Sigmoid colon (tissue), 7 donors: ENCODE measurements around the gene NEXN. TPM values are rescaled to one million over a fixed set of nuclear protein-coding genes. Genes with fewer than 3 reads are reported as not detected.

Source experiments
- DNase-seq: peaks from one replicate; pipeline ENCODE4 v3.0.0-alpha.2; 2019
- H3K27ac ChIP-seq, 4 donors: fragments of 200-600 bp; sonication (generic); one replicate each; pipeline ENCODE4 v1.5.1; 2016 to 2019; ENCODE audit warnings: mild to moderate bottlenecking in 1 of 4
- H3K27me3 ChIP-seq, 3 donors: fragments of 200-600 bp; sonication (generic); one replicate each; pipeline ENCODE4 v1.5.1; 2019; ENCODE audit warnings: mild to moderate bottlenecking in 1 of 3
- H3K36me3 ChIP-seq, 4 donors: fragments of 200-600 bp; sonication (generic); one replicate each; pipeline ENCODE4 v1.5.1; 2016 to 2019
- H3K4me1 ChIP-seq, 4 donors: fragments of 200-600 bp; sonication (generic); one replicate each; pipeline ENCODE4 v1.5.1; 2017 to 2019
- H3K4me3 ChIP-seq, 4 donors: fragments of 200-600 bp; sonication (generic); one replicate each; pipeline ENCODE4 v1.5.1; 2017 to 2019; ENCODE audit warnings: mild to moderate bottlenecking in 2 of 4, moderate library complexity in 1 of 4
- H3K9me3 ChIP-seq, 4 donors: fragments of 200-600 bp in 3 of 4; sonication (generic) in 3 of 4; one replicate each; pipeline versions ENCODE4 v1.5.1 to v1.6.1; 2013 to 2019
- CTCF ChIP-seq, 4 experiments: fragments of 450-650 bp in 3 of 4; fragments of 200-600 bp in 1 of 4; IDR thresholded peaks; one replicate each; pipeline ENCODE4 v1.5.1; 2016 to 2019; ENCODE audit warnings: antibody characterized with exemption in 4 of 4, mild to moderate bottlenecking in 3 of 4, moderate library complexity in 2 of 4
- EP300 ChIP-seq, 4 donors: sonication (generic); formaldehyde crosslinking; IDR thresholded peaks; one replicate each; pipeline ENCODE4 v1.6.1; 2017; ENCODE audit warnings: antibody characterized with exemption in 4 of 4
- POLR2A ChIP-seq, 2 donors: fragments of 450-650 bp; IDR thresholded peaks; one replicate each; pipeline ENCODE4 v1.6.1; 2016; ENCODE audit warnings: antibody characterized with exemption in 2 of 2, mild to moderate bottlenecking in 2 of 2, moderate library complexity in 2 of 2
- POLR2AphosphoS5 ChIP-seq, 4 donors: sonication (generic); formaldehyde crosslinking; IDR thresholded peaks; one replicate each; pipeline ENCODE4 v1.6.1; 2017; ENCODE audit warnings: antibody characterized with exemption in 4 of 4
- WGBS, 2 donors: extraction: QIAGEN DNeasy Blood & Tissue Kit; methylation state at CpG; one replicate each; pipeline ENCODE4 v1.1.7; 2013; 5-methylcytosine and 5-hydroxymethylcytosine counted together
- intact Hi-C: fragments of 100-400 bp; cut with DNase I; formaldehyde crosslinking; loops from one replicate; pipeline ENCODE4 v1.15.1; 2023
- polyA plus RNA-seq, 3 donors: library from polyadenylated mRNA; stranded (reverse); fragments of 200-250 nt; gene quantifications; one replicate each; pipeline ENCODE4 v1.2.3, GENCODE V29; 2013
- total RNA-seq, 4 donors: library from RNA; depleted of rRNA; stranded (reverse); fragments of >200 nt; gene quantifications; one replicate each; pipeline ENCODE4 v1.1.0, GENCODE V29; 2016
- donor health status: healthy with polysubstance abuse.
- donor health status: Bipolar disorder and iron deficiency.
- donor health status: healthy.

Gene NEXN
- total and polyA plus RNA-seq, 7 donors = 4.2 to 158 (median 68.8) TPM

- WGBS, 2 donors = 59 to 81% methylated on average over 2 of the region's 2 CpGs
- H3K36me3 ChIP-seq = peaks cover 45 to 100% (median 79%) of the 10 kb centered on the region in 4 donors
- H3K27me3 ChIP-seq = no peaks in the 10 kb centered on the region
- no peak overlapping the region for H3K4me3 ChIP-seq
- no peak for TF ChIP-seq EP300 (IDR thresholded peaks at IDR 0.05)
- TF ChIP-seq POLR2AphosphoS5 (IDR thresholded peaks at IDR 0.05) = no peak
- TF ChIP-seq CTCF (IDR thresholded peaks at IDR 0.05) = no peak
- TF ChIP-seq POLR2A (IDR thresholded peaks at IDR 0.05) = no peak
- no peaks in the 10 kb centered on the region for H3K4me1 ChIP-seq
- H3K9me3 ChIP-seq = no peaks in the 10 kb centered on the region
- intact Hi-C loops = loop anchor here (5.0 kb wide), 1 partner anchor 34 kb away; no protein-coding TSS in a partner anchor
- no peak overlapping the region for H3K27ac ChIP-seq
- no peak for DNase-seq
Measured at GRCh38 chr1:77961392-77961791, 73.0 kb downstream of the NEXN start.

DNA sequence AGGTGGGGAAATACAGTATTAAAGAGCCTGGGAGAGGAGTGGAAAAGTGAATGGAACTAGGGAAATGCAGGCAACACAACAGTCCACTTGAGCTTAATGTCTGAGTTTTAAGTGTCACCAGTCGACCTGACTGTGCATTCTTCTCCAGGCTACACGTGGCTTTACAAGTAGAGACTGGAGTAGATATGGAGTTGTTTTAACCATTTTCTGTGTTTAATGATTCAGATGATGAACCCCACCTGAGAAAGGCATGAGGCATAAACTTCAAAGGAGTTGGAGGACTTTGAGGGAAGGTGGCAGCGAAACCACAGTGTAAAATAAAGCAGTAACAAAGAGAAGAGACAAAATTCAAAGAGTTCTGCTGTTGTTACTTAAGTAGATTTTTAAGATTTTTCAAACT, 77.9 kb downstream of the NEXN start:
- Histone ChIP-seq H3K27me3 (no peaks in the 10 kb centered on the region), H3K9me3 (no peaks in the 10 kb centered on the region), H3K4me1 (peaks cover 0 to 31% (median 24%) of the 10 kb centered on the region in 4 donors), H3K27ac (no peak overlapping the region), H3K36me3 (peaks cover 34 to 83% (median 61%) of the 10 kb centered on the region in 4 donors), H3K4me3 (no peak overlapping the region)
- no peak for DNase-seq
- TF ChIP-seq POLR2AphosphoS5 (IDR thresholded peaks at IDR 0.05) = no peak
- TF ChIP-seq EP300 (IDR thresholded peaks at IDR 0.05) = no peak
- TF ChIP-seq CTCF (IDR thresholded peaks at IDR 0.05) = no peak
- TF ChIP-seq POLR2A (IDR thresholded peaks at IDR 0.05) = no peak
- WGBS, 2 donors = 80 to 86% methylated on average over 3 of the region's 3 CpGs
- intact Hi-C loops = no loop called here

- H3K4me1 ChIP-seq = peaks cover 0 to 57% (median 50%) of the 10 kb centered on the region in 4 donors
- no peak for TF ChIP-seq EP300 (IDR thresholded peaks at IDR 0.05)
- TF ChIP-seq POLR2AphosphoS5 (IDR thresholded peaks at IDR 0.05) = no peak
- TF ChIP-seq POLR2A (IDR thresholded peaks at IDR 0.05) = no peak
- TF ChIP-seq CTCF (IDR thresholded peaks at IDR 0.05) = no peak
- no peaks in the 10 kb centered on the region for H3K9me3 ChIP-seq
- no peaks in the 10 kb centered on the region for H3K27me3 ChIP-seq
- no peak overlapping the region for H3K27ac ChIP-seq
- no peak for DNase-seq
- 67 to 75% methylated on average over 1 of the region's 1 CpG for whole genome bisulfite sequencing, 2 donors
- H3K4me3 ChIP-seq = no peak overlapping the region
- intact Hi-C loops = loop anchor here (10.0 kb wide), 2 partner anchors 135 to 385 kb away; no protein-coding TSS in a partner anchor
- H3K36me3 ChIP-seq = peaks cover 7 to 44% (median 28%) of the 10 kb centered on the region in 4 donors
Measured at GRCh38 chr1:77970192-77970591, 81.8 kb downstream of the NEXN start.

GRCh38 chr1:77972080-77972479, 83.7 kb downstream of the NEXN start:
- no peak overlapping the region for H3K27ac ChIP-seq
- H3K27me3 ChIP-seq = no peaks in the 10 kb centered on the region
- DNase-seq = no peak
- intact Hi-C loops = loop anchor here (10.0 kb wide), 2 partner anchors 137 to 387 kb away; no protein-coding TSS in a partner anchor
- H3K9me3 ChIP-seq = no peaks in the 10 kb centered on the region
- H3K4me3 ChIP-seq = no peak overlapping the region
- peaks cover 0 to 25% (median 13%) of the 10 kb centered on the region in 4 donors for H3K36me3 ChIP-seq
- peaks cover 0 to 76% (median 69%) of the 10 kb centered on the region in 4 donors for H3K4me1 ChIP-seq
- WGBS, 2 donors = 85 to 88% methylated on average over 3 of the region's 3 CpGs
- no peak for TF ChIP-seq POLR2AphosphoS5 (IDR thresholded peaks at IDR 0.05)
- no peak for TF ChIP-seq CTCF (IDR thresholded peaks at IDR 0.05)
- TF ChIP-seq POLR2A (IDR thresholded peaks at IDR 0.05) = no peak
- TF ChIP-seq EP300 (IDR thresholded peaks at IDR 0.05) = no peak

DNA sequence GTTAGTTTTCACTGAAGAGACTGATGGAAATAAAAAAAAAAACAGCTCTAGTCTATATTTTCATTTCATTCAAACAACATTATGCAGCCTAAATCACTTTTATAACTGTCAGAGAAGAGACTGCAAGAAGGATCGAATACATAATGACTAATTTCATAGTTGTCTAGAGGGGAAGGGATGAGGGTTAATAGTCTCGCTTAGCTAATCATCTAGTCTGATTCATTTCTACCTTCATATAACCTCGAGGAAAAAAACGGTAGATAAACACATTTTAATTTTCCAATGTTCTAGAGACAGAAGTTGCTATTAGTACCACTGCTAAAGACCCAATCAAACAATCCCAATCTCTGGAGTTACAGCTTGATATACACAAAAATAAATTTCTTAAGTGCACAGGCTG, 87.0 kb downstream of the NEXN start:
- H3K27me3 ChIP-seq = no peaks in the 10 kb centered on the region
- no peaks in the 10 kb centered on the region for H3K36me3 ChIP-seq
- intact Hi-C loops = loop anchor here (5.0 to 10.0 kb wide), 3 partner anchors 141 to 391 kb away; partner anchors contain the start of gene ZZZ3
- TF ChIP-seq CTCF (IDR thresholded peaks at IDR 0.05) (no peak), EP300 (IDR thresholded peaks at IDR 0.05) (no peak), POLR2A (IDR thresholded peaks at IDR 0.05) (no peak), POLR2AphosphoS5 (IDR thresholded peaks at IDR 0.05) (no peak)
- peak overlapping the region in 1 of 4 donors; percentile 85 for H3K4me3 ChIP-seq
- 19 to 38% methylated on average over 4 of the region's 4 CpGs for WGBS, 2 donors
- peak overlapping the region in 3 of 4 donors; percentile 8 to 99 (median 91) for H3K27ac ChIP-seq
- no peaks in the 10 kb centered on the region for H3K9me3 ChIP-seq
- no peak for DNase-seq
- peaks cover 0 to 61% (median 60%) of the 10 kb centered on the region in 4 donors for H3K4me1 ChIP-seq
